HCT116 (cell line): ENCODE data around the gene CPNE7.

ENCODE experiments used
- CEBPB ChIP-seq: IDR thresholded peaks from 2 replicates; pipeline ENCODE4 v1.6.1; 2012; ENCODE audit warnings: low read depth
- EGR1 ChIP-seq: IDR thresholded peaks from 2 replicates; pipeline ENCODE4 v1.6.1; 2012; ENCODE audit warnings: low read depth
- ELF1 ChIP-seq: IDR thresholded peaks from 2 replicates; pipeline ENCODE4 v1.6.1; 2012; ENCODE audit warnings: low read depth, borderline replicate concordance
- EZH2 ChIP-seq: fragments of 200-600 bp; sonication (generic); IDR thresholded peaks from 2 replicates; pipeline ENCODE4 v1.6.1; 2017; ENCODE audit warnings: antibody characterized with exemption, mixed run types
- FOSL1 ChIP-seq: IDR thresholded peaks from 2 replicates; pipeline ENCODE4 v1.6.1; 2012; ENCODE audit warnings: low read depth
- JUND ChIP-seq: IDR thresholded peaks from 2 replicates; pipeline ENCODE4 v1.6.1; 2012
- POLR2A ChIP-seq: IDR thresholded peaks from 2 replicates; pipeline ENCODE4 v1.7.0; 2011; ENCODE audit warnings: borderline replicate concordance; ENCODE audit not compliant: insufficient read depth, insufficient read length; ENCODE audit errors: extremely low read depth
- RAD21 ChIP-seq: IDR thresholded peaks from 2 replicates; pipeline ENCODE4 v1.6.1; 2012; ENCODE audit warnings: low read depth, mild to moderate bottlenecking
- SIN3A ChIP-seq: IDR thresholded peaks from 2 replicates; pipeline ENCODE4 v1.6.1; 2012; ENCODE audit warnings: low read depth
- TF ChIP-seq, protein P1 (sequence below): IDR thresholded peaks from 2 replicates; pipeline ENCODE4 v1.6.1; 2011; ENCODE audit warnings: mild to moderate bottlenecking, low read length, moderate library complexity; ENCODE audit not compliant: insufficient replicate concordance; ENCODE audit errors: extremely low read depth
- TF ChIP-seq, protein P2 (sequence below), 3 experiments: fragments of 200-600 bp in 1 of 3; sonication (generic) in 1 of 3; IDR thresholded peaks in 2 of 3; conservative IDR thresholded peaks in 1 of 3; 2 replicates each; pipeline ENCODE4 v1.5.1; 2012 to 2017; ENCODE audit warnings: low read depth in 2 of 3, low read length in 2 of 3, antibody characterized with exemption in 1 of 3, borderline replicate concordance in 1 of 3, control low read depth in 1 of 3, mild to moderate bottlenecking in 1 of 3, mixed read lengths in 1 of 3, mixed run types in 1 of 3, moderate library complexity in 1 of 3; ENCODE audit not compliant: insufficient read depth in 1 of 3
- TF ChIP-seq, protein P3 (sequence below): IDR thresholded peaks from 2 replicates; pipeline ENCODE4 v1.6.1; 2012

DNA sequence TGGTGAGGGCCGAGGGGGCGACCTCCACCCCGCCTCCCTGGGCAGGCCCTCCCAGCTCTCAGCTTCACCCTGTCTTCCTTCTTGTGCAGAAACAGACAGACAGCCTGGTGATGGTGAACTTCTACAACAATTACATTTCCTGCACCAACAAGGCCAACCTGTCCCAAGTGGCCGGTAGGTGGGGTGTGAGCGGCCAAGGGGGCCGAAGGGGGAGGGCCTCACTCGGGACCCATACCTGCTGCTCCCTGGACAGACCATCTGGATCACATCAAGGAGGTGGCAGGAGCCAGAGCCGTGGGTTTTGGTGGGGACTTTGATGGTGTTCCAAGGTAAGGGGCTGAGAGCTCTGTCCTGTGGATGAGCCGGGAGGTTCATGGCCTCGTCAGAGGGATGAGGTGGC is 61.8 kb downstream of the CPNE7 start:
- TF ChIP-seq, protein P1, sequence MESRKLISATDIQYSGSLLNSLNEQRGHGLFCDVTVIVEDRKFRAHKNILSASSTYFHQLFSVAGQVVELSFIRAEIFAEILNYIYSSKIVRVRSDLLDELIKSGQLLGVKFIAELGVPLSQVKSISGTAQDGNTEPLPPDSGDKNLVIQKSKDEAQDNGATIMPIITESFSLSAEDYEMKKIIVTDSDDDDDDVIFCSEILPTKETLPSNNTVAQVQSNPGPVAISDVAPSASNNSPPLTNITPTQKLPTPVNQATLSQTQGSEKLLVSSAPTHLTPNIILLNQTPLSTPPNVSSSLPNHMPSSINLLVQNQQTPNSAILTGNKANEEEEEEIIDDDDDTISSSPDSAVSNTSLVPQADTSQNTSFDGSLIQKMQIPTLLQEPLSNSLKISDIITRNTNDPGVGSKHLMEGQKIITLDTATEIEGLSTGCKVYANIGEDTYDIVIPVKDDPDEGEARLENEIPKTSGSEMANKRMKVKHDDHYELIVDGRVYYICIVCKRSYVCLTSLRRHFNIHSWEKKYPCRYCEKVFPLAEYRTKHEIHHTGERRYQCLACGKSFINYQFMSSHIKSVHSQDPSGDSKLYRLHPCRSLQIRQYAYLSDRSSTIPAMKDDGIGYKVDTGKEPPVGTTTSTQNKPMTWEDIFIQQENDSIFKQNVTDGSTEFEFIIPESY: no peak
- TF ChIP-seq, protein P2, sequence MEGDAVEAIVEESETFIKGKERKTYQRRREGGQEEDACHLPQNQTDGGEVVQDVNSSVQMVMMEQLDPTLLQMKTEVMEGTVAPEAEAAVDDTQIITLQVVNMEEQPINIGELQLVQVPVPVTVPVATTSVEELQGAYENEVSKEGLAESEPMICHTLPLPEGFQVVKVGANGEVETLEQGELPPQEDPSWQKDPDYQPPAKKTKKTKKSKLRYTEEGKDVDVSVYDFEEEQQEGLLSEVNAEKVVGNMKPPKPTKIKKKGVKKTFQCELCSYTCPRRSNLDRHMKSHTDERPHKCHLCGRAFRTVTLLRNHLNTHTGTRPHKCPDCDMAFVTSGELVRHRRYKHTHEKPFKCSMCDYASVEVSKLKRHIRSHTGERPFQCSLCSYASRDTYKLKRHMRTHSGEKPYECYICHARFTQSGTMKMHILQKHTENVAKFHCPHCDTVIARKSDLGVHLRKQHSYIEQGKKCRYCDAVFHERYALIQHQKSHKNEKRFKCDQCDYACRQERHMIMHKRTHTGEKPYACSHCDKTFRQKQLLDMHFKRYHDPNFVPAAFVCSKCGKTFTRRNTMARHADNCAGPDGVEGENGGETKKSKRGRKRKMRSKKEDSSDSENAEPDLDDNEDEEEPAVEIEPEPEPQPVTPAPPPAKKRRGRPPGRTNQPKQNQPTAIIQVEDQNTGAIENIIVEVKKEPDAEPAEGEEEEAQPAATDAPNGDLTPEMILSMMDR (IDR thresholded peaks at IDR 0.05 in 2 of 3, conservative IDR thresholded peaks at IDR 0.05 in 1 of 3; ENCODE audit: borderline replicate concordance in 1 of 3, insufficient read depth in 1 of 3, low read depth in 2 of 3, low read length in 2 of 3): no peak
- no peak for TF ChIP-seq POLR2A
- no peak for TF ChIP-seq CEBPB
- TF ChIP-seq FOSL1: no peak
- TF ChIP-seq RAD21: no peak
- TF ChIP-seq, protein P3, sequence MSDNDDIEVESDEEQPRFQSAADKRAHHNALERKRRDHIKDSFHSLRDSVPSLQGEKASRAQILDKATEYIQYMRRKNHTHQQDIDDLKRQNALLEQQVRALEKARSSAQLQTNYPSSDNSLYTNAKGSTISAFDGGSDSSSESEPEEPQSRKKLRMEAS: no peak
- no peak for TF ChIP-seq EGR1
- no peak for TF ChIP-seq SIN3A
- no peak for TF ChIP-seq ELF1
- no peak for TF ChIP-seq JUND
- TF ChIP-seq EZH2: no peak
